Measurements from ENCODE around the gene CCR6.
"Not testable (repeated sequence)": the region's sequence is repeated elsewhere in the genome, so short reads cannot be mapped to it uniquely, and the experiment has no call there.

The CCR6 gene

DNA sequence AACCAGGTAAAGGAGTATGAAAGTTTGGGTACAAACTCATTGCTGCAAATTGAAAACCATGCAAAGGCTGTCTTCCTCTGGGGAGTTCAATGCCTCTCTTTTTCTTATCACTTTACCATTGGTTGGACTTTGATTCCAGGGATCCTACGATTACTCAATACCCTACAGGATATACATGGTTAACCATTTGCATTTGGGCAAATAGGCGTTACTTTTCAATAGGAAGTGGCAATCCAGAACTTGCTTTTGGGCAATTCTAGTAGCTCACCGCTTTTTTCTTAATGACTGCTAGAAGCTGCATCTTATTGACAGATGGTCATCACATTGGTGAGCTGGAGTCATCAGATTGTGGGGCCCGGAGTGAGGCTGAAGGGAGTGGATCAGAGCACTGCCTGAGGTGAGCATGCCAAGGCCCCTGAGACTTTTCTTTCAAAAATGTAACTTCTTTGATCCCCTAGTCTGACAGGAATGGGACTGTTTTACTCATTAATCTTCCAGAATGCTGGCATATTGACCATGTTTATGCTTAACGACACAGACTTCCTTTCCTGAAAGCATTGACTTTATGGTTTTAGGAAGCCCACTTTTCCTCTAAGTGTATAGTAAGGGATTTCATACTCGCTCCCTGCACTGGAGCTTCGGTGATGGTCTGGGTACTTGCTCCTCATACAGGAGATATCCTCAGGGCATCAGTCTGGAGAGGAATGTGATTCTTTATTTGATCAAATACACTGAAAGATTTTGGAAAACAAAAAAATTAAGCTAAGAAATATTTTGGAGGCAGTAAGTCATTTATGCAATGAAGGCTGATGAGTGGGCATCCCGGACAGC lies at the start of gene CCR6:
TSS of gene CCR6 (plus strand) at position 270 of the 831 bp plus-strand sequence. CDS start 13,039 bp downstream, outside the sequence.
- no peak for DNase-seq

DNA sequence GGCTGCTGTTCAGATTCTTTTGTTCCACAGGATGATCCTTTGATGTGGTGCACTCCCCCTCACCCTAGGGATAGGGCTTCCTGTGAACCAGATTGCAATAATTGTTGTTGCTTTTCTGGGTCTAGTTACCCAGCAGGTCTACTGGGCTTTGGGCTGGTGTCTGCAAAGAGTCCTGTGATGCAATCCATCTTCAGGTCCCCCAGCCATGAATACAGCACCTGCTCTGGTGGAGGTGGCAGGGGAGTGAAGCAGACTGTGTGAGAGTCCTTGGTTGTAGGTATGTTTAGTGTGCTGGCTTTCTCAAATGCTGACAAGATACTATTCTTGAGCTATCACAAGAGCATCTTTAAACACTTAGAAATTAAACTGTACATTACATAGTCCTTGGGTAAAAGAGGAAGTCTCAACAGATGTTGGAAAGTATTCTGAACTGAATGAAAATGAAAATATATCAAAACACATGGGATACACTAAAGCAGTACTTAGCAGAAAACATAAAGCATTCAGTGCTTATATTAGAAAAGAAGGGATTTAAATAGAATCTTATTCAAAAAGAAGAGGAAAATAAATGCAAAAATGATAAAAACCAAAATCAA lies 49.1 kb upstream of the CCR6 start:
- no peak for DNase-seq

DNA sequence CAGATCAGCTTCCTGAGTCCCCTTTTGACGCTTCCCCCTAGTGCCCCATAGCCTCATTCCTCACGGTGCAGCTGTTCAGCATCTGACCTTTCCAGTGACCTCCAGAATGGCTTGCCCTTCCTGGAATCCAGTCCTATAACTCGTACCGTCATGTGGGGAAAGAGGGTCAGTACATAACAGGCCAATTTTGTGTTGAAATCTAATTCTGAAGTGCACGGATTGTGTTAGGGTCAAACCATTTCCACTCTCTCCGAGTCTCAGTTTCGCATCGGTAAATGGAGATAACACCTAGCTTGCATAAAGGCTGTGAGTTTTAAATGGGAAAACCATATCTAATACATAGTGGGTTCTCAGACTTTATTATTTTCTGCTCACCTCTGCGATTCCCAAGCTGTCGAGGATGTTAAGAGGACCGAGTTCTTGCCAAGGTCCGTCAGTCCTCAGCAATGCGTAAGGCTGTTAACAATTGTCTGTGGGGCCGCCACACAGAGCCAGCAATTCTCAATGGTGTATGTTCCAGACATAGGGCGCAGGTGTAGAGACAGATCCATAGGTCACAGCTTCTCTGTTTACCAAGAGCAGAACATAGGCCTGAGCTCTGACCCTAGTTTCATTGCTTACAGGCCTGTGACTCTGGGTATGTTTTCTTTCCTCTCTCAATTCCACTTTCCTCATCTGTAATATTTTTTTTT lies 45.5 kb upstream of the CCR6 start:
- DNase-seq: no peak

DNA sequence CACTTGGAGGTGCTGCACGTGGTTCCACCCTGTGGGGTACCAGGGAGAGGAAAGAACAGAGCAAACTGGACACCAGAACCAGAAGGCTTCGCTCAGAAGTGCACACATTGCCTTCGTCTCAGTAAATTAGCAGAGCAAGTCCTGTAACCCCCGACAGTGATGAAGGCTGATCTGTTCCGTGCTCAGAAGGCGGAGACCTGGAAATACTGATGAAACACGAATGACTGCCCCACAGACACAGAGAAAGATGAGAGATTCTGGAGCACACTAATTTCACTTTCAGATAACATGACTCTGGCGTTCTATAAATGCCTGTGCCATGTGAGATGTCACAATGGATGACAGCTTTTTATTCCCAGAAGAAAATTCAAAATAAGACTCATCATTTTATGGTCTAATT lies 44.2 kb upstream of the CCR6 start:
- no peak for DNase-seq

DNA sequence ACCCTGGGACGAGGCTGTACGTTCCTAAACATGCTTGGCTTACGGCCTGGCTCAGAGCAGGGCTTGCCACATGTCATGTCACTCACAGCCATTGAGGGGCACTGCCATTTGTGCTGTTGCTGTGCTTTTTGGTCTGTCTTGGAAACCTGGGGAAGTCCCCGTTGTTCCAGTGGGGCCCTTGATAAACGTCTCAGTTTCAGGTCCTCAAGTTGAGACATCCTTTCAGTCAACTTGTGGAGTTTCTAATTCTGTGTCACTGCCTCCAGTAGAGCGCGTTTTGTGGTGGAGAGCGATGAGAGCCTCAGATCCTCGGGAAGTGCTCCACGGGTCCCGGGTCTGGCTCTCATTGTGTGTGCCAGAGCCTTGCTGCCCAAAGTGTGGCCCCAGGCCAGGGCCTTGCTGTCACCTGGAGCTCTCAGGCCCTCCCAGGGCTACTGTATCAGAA lies 43.0 kb upstream of the CCR6 start:
- no peak for DNase-seq

DNA sequence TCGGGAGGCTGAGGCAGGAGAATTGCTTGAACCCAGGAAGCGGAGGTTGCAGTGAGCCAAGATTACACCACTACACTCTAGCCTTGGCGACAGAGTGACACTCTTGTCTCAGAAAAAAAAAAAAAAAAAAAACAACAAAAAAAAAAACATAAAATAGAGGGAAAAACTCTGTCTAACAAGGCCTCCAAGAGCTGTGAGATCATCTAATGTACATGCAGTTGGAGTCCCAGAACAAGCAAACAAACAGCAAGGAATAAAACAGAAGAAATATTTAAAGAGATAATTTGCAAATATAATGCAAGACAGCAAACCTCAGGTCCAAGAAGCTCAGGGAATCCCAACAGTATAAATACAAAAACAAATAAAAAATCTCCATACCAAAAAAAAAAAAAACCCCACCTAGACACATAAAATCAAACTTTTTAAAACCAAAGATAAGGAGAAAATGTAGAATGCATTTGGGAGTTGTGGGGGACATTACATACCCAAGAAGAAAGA lies 35.0 kb upstream of the CCR6 start:
- DNase-seq: no peak

DNA sequence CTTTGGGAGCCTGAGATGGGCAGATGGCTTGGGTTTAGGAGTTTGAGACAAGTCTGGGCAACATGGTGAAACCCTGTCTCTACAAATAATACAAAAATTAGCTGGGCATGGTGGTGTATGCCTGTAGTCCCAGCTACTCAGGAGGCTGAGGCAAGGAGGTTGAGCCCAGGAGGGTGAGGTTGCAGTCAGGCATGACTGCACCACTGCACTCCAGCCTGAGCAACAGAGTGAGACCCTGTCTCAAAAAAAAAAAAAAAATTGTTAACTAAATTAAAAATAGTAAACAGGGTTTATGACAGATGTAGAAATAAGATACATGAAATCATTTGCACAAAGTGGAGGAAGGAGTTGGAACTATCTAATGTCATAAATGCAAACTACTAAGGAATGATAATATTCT lies 34.2 kb upstream of the CCR6 start:
- not testable (repeated sequence) for DNase-seq

DNA sequence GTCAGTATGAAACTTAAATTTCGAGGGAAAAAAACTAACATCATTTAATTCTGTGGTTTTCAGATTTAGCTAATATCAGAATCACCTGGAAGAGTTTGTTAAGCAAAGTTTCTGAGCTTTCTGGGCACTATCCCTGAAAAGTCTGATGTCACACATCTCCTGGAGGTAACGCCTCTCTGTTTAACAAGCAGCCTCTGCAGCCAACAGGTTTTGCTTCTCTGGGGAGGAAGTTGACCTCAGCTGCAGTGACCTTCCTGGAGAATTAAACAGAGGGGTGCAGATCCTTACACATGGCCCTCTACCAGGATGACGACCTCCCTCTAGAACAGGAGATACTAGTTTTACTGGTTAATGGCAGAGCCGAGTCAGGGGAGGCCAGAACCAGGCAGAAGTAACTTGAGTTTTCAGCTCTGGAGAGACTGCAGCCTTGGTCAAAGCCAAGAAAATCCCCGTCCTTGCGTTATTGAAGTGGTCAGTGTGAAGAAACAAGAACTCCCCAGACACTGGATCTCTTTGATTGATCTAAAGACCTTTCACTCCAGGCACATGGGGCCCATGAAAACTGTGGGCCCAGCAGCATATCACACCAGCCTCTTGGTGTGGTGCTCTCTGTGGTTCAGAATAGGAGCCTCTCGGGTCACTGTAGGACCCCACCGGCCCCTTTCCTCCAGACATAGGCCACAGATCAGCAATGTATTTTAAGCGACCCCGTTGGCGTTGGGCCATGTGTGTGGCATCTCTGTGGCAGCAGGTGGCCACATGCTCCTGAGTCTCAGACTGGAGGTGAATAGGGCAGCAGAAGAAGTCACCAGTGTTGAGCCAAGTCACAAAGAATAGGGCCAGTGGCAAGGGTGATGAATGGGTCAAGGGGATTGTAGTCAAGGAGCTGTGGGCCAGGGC lies 33.4 kb upstream of the CCR6 start:
- no peak for DNase-seq

DNA sequence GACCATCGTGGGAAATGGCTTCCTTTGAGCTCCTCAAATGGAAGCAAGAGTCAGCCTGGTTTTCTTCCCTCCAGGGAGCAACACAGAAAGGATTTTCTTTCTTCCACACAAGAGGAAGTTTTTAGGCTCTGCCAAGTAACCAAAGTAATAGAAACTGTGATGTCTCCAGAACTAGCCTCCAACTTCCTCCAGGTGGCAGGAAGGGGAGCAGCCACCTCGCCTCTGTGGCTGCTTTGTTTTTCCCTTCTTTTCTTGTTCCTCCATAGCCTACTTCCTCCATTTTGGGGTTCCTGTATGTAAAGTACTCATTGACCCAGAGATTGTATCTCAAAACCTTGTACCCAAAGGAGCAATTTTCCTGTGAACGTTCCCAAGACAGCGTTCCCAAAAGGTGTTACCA lies 32.7 kb upstream of the CCR6 start:
- DNase-seq: no peak

DNA sequence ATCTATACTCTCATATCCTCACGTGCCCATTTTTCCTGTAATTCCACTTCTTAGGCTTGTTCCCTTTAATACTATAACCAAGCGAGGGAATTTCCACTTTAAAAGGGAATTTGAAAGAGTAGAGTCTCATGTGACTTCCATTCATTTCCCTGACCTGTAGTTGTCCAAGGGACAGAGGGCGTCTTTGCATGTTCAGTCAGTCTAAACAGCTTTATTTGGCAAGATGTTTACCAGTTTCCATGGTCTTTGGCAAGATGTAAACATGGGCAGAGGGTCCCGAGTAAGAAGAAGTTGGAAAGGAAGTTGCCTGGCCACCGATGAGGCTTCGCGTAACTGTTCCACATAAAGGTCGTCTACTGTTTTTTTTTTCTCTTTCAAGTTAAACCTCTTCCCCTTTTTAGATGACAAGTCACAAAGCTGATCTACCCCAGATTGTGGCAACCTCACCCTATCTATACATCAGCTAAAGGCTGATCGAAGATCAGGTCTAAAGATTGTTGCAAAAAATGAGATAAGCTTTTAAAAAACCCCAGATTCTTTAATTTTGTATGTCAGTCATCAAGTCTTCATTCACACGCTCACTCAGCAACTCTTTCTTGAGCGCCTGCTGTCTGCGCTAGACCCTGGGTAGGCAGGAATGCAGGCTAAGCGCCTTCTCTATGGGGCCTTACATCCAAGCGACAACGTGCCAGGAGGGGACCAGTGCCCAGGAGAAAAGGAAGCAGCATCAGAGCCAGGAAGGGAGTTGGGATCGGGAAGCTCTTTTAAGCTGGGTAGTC lies 31.7 kb upstream of the CCR6 start:
- DNase-seq: no peak

DNA sequence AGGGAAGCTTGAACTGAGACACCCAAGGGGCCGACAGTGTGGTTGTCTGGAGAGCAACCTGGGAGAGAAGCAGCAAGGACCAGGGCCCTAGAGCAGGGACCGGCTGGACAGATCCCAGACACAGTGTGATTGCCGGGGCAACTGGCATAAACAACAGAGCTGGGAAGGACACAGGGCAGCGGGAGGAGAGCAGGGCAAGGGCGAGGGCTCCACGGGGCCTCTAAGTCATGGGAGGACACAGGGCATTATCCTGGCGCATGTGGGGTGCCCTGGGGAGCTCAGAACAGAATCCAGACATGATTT lies 31.1 kb upstream of the CCR6 start:
- DNase-seq: no peak

DNA sequence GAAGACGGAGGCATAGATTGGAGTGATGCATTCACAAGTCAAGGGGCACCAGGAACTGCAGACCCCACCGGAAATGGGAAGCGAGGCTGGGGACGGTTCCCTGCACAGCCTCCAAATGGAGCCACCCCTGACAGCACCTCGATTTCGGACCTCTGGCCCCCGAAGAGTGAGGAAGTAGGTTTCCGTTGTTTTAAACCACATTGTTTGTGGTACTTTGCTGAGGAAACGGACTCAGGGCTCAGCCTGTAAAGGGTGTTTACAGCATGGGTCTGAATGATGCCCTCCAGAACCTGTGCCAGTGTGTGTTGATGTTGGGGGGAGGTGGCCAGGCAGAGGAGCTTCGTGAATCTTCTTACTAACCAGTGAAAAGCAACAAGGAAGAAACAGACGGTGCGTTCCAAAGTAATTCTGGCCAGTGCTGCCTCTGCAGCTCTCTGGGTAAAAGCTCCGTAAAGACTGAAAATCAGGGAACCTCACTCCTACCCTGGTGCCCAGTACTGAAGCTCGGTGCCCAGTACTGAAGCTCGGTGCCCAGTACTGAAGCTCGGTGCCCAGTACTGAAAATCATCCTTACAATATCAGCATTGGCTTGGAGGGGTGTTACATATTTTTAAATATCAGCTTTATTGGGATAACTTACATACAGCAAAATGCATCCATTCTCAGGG lies 30.1 kb upstream of the CCR6 start:
- DNase-seq: no peak

DNA sequence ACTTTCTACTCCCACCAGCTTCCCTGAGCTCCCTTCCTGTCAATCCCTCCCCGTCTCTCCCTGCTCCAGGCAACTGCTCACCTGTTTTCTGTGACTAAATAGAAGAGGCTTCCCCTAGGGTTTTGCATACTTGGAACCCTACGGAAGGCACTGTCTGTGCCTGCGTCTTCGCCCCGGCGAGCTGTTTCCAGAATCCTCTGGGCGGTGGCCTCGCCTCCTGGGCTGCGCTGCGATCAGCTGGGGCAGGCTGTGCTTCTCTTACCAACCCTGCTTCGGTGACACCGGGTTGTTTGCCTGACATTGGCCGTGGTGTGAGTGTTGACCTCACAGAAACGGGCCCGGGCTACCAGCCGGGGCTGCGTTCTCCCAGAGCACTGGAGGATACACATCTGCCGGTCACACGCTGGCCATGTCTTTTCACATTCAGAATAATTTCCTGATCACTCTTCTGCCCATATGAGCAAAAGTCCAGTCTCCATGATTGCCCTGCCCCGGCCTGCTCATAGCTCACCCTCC lies 29.4 kb upstream of the CCR6 start:
- DNase-seq: no peak

DNA sequence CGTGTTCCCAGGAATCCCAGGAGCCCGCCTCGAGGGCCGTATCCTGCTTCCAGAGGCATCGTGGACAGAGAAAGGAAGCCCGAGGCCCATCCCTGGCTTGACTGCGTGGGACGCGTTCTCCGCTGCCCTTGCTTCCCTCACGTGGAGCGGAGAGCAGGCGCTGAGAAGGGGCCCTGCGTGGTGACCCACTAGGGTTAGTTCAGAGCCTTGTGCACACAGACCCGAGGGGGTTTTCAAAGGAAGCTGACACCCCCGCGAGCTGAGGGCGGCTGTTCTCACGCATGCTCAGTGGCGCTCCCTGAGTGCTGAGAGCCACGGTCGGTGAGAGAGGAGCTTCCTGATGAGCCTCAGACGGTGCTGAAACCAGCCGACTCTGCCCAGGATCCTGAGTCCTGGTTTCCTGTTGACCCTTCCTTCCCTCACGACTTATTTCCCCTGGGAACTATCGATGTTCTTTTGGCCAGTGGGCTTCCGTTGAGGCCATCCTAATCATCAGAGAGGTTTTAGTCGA lies 28.9 kb upstream of the CCR6 start:
- DNase-seq: no peak

DNA sequence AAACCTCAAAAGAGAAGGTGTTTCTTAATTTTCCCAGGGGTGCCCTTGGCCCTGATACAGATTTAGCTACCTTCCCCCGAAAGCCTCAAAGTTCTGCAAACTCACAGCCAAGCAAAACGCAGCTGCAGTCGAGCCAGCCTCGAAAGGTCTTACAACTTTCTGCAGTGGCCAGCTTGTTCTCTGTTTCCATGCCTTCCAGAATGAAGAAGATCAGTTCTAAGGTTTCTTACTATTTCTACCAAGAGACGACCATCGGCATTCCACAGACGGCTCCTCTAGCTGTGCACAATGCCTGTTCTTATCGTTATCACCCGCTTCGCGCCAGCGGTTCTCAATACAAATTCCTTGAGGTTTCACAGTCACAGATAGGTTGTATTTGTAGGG lies 28.5 kb upstream of the CCR6 start:
- DNase-seq: no peak

DNA sequence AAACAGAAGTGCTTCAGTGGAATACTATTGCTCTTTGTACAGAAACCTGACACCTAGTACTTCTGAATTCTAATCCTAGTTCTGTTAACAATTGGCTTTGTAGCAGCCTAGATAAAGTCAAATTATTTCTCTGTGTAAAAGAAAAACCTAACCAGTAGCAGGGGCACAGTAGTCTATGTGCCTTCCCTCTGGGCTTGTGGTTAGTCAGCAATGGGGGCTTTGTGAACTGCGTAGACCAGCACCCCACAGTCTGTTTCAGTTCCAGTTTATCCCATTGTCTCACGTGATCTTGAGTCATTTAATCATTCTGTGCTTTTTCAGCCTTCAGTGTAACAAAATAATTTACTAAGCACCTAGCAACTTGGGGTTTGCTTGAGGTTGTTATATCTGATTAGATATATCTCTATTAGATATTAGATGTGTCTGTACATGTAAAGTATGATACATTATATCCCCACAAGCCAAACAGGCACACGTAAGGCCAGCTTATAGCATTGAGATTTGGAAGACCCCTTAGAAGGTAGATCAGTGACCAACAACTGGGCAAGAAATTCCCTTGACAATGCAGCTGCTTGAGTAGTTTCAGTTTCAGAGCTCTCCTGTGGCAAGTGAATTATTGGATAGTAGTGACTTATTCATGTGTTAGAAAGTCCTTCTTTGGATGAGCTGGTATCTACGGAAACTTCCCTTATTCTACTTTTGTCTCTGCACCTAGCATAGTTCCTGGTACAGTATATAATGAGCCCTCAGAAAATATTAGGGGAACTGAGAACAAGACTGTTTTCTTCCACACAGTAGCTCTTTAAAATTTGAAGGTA lies 27.9 kb upstream of the CCR6 start:
- DNase-seq: no peak

DNA sequence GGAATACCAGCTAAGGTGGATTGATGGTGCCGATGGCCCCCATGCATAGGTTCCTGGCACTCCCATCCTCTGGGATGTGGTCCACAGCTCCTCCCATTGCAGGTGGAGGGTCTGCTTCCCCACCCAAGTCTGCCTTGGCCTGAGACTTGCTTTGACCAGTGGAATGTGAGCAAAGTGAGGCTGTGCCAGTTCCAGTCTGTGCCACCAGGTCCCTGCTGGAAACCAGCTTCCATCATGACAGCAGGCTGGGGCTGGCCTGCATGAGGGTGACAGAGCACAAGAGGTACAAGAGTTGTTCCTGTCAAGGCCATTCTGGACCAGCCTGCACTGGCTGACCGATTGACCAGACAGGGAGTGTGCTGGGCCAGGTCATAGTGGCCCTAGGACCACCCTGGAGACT lies 27.0 kb upstream of the CCR6 start:
- no peak for DNase-seq

DNA sequence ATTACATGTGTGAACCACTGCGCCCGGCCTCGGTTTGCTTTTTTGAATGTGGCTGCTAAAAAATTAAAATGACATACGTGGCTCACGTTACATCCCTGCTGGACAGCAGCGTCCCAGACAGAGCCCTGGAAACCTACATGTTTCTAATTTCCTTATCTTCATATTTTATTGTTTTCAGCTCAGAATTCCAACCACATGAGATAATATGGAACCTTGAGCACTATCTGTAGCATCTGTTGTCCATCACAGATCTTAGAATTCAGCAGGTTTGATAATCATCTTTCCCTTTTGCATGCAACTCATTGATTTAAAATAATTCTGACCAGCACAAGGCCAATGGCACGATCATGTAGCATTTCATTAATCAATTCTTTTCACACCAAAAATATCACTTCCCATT lies 25.9 kb upstream of the CCR6 start:
- no peak for DNase-seq

DNA sequence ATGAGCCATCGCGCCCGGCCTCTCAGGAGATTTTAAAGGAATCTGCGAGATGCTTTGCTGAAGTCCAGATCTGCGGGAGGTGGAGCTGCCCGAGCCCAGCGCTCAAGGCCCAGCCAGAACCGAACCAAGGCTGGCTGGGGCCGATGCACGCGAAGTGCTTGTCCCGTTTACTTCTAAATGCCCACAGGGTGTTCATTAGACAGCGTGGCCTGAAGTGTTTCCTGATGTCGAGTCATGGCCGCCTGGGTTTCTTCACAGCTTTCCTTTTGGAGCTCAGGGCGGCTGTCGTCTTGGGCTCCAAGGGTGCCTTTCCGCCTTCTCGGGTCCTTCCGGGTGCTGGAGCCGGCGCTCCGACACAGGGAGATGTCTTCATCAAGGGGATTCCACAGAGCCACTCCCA lies 25.1 kb upstream of the CCR6 start:
- DNase-seq: no peak

DNA sequence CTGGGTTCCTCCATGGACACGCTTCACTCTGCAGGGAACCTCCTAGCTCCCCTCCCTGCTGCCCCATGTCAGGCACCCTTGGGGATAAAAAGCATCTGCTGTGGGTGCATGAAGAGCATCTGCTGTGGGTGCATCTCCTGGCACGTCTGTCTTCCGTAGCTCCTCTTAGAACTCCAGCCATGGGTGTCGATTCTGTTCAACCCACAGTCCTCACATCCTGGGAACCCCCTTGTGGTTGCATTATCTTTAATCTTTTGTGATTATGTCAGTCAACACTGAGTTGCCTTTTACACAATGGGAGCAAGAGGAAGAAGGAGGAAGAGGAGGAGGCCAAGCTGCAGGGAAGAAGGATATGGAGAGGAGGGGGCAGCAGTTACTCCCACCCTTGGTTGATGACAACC lies 24.1 kb upstream of the CCR6 start:
- DNase-seq: no peak
